GM18502 (cell line): ENCODE data around the gene ADRA1B.
"Not testable (repeated sequence)": the region's sequence is repeated elsewhere in the genome, so short reads cannot be mapped to it uniquely, and the experiment has no call there.

ENCODE experiments used
- ATAC-seq: cut with Tn5 transposase; IDR thresholded peaks from one replicate; pipeline ENCODE4 v1.9.1; 2021; ENCODE audit warnings: mild to moderate bottlenecking; ENCODE audit not compliant: unreplicated experiment, poor library complexity

ADRA1B gene

GRCh38 chr5:160009591-160009989, 93.3 kb downstream of the ADRA1B start:
- ATAC-seq = peak; percentile 12

GRCh38 chr5:160011471-160011870, 95.2 kb downstream of the ADRA1B start:
- no peak for ATAC-seq

GRCh38 chr5:160014197-160014596, 97.9 kb downstream of the ADRA1B start:
- not testable (repeated sequence) for ATAC-seq

GRCh38 chr5:160018945-160019625, 102.8 kb downstream of the ADRA1B start:
- no peak for ATAC-seq

- no peak for ATAC-seq
Observed at GRCh38 chr5:160020266-160020770, 104.0 kb downstream of the ADRA1B start.

GRCh38 chr5:160020964-160021363, 104.7 kb downstream of the ADRA1B start:
- no peak for ATAC-seq

- peak; percentile 96 for ATAC-seq
Observed at GRCh38 chr5:160021831-160022446, 105.7 kb downstream of the ADRA1B start.
